Measurements from ENCODE around the gene ATP6V1E1.
"Not testable (repeated sequence)": the region's sequence is repeated elsewhere in the genome, so short reads cannot be mapped to it uniquely, and the experiment has no call there.

Gene ATP6V1E1

GRCh38 chr22:17628406-17629172, at the start of gene ATP6V1E1:
Gene ATP6V1E1, minus strand, starts transcription at chr22:17628749. Its CDS starts 114 bp downstream, at chr22:17628635.
- peak; percentile 94 for DNase-seq (ENCODE audit: low read depth)

- no peak for DNase-seq (ENCODE audit: low read depth)
These were observed 47.0 kb upstream of the ATP6V1E1 start for GRCh38 chr22:17675584-17675983.

DNA sequence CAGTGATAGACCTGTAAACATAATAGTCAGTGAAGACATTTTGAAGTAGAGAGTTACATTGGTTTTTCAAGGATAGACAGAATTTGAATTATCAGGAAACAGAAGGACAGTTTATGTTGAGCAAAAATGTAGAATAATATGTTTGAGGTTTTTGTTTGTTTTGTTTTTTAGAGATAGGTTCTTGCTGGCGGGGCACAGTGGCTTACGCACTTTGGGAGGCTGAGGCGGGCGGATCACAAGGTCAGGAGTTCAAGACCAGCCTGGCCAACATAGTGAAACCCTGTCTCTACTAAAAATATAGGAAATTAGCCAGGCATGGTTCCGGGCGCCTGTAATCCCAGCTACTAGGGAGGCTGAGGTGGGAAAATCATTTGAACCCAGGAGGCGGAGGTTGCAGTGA, 45.6 kb upstream of the ATP6V1E1 start:
- DNase-seq (ENCODE audit: low read depth) = no peak

DNA sequence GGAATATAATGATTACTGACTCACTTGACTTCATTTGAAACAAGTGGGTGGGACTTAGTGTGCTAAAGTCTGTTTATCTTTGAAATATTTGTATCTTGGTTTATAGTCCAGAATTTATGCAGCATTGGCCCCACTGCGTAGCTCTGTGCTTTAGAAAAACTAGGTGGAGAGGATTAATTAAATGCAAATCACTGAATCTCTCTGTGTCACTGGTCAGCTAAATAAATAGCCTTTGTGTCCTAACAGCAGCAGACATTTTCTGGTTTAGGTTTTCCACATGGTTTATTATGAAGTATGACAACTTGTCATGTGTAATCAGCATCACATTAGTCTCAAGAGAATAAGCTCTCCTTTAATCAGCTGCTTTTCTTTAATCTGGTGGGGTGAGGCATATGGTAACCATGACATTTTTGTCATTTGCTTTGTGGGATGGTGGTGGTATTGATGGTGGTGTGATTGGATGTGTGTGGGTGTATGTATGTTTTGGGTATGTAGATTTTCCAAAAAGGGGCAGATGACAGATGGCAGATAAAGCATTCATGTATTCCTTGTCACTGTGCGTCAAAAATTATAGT, 44.0 kb upstream of the ATP6V1E1 start:
- DNase-seq (ENCODE audit: low read depth) = no peak

- DNase-seq (ENCODE audit: low read depth) = not testable (repeated sequence)
These were observed 43.1 kb upstream of the ATP6V1E1 start for GRCh38 chr22:17671521-17672092.

GRCh38 chr22:17665854-17666253, 37.3 kb upstream of the ATP6V1E1 start:
- no peak for DNase-seq (ENCODE audit: low read depth)

DNA sequence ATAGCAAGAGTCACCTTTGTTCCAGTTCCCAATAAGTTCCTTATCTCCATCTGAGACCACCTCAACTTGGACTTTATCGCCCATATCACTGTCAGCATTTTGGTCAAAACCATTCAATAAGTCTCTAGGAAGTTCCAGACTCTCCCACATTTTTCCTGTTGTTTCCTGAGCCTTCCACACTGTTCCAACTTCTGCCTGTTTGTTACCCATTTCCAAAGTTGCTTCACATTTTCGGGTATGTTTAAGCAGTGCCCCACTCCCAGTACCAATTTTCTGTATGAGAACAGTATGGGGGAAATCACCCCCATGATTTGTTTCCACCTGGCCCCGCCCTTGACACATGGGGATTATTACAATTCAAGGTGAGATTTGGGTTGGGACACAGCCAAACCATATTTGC, 36.7 kb upstream of the ATP6V1E1 start:
- DNase-seq (ENCODE audit: low read depth) = no peak

DNA sequence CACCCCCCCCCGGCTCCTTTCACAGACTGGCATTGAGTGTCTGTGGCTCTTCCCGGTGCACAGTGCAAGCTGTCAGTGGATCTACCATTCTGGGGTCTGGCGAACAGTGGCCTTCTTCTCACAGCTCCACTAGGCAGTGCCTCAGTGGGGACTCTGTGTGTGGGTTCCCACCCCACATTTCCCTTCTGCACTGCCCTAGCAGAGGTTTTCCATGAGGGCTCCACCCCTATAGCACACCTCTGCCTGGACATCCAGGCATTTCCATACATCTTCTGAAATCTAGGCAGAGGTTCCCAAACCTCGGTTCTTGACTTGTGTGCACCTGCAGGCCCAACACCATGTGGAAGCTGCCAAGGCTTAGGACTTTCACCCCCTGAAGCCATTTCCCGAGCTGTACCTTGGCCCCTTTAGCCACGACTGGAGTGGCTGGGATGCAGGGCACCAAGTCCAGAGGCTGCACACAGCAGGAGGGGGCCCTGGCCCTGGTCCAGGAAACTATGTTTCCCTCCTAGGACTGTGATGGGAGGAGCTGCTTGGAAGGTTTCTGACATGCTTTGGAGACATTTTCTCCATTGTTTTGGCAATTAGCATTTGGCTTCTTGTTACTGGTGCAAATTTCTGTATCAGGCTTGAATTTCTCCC, 36.0 kb upstream of the ATP6V1E1 start:
- no peak for DNase-seq (ENCODE audit: low read depth)

DNA sequence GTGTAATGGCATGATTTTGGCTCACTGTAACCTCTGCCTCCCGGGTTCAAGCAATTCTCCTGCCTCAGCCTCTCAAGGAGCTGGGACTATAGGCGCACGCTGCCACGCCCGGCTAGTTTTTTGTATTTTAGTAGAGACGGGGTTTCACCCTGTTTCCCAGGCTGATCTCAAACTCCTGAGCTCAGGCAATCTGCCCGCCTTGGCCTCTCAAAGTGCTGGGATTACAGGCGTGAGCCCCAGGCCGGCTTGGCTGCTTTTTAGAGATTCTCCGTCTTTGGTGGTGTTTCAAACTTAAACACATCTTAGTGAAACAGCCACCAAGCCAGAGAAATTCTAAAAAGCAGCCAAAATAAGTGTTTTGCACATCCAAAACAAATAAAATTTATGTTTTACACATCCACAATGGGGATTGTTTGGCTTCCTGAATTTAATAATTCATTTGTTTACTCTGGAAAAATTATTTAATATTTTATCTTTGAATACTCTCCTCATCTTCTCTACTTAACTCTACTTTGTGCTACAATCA, 28.4 kb upstream of the ATP6V1E1 start:
- no peak for DNase-seq (ENCODE audit: low read depth)

GRCh38 chr22:17655289-17655688, 26.7 kb upstream of the ATP6V1E1 start:
- no peak for DNase-seq (ENCODE audit: low read depth)

GRCh38 chr22:17648569-17648968, 20.0 kb upstream of the ATP6V1E1 start:
- DNase-seq (ENCODE audit: low read depth) = no peak

DNA sequence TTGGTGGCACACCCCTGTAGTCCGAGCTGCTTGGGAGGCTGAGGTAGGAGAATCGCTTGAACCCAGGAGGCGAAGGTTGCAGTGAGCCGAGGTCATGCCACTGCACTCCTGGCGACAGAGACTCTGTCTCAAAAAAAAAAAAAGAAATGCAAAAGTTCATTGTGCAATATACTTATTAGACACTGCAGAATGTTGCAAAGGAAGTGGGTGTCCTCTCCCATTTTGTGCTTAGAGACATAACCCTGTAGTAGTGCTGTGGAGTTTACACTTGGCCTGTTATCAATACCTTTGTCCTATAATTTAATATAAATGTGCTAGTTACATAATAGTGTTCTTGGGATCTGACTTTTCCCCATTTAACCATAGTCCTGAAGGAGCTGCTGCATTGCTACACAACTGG, 19.4 kb upstream of the ATP6V1E1 start:
- DNase-seq (ENCODE audit: low read depth) = no peak

GRCh38 chr22:17647452-17647851, 18.9 kb upstream of the ATP6V1E1 start:
- no peak for DNase-seq (ENCODE audit: low read depth)

- DNase-seq (ENCODE audit: low read depth) = not testable (repeated sequence)
These were observed 13.8 kb upstream of the ATP6V1E1 start for GRCh38 chr22:17642357-17642756.

DNA sequence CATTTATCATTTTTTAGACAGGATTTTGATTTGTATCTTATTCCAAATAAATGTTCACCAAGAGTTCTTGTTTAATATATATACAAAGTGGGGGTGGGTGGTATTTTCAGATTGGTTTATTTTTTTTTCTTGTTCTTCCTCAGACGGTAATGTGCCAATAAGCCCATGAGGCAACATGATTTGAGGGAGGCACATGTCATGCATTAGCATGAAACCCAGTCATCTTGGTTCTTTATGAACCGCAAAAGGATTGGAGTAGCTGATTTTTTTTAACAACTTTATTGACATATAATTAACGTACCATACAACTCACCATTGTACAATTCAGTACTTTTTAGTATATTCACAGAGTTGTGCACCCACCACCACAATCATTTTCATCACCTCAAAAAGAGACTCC, 12.7 kb upstream of the ATP6V1E1 start:
- DNase-seq (ENCODE audit: low read depth) = no peak

DNA sequence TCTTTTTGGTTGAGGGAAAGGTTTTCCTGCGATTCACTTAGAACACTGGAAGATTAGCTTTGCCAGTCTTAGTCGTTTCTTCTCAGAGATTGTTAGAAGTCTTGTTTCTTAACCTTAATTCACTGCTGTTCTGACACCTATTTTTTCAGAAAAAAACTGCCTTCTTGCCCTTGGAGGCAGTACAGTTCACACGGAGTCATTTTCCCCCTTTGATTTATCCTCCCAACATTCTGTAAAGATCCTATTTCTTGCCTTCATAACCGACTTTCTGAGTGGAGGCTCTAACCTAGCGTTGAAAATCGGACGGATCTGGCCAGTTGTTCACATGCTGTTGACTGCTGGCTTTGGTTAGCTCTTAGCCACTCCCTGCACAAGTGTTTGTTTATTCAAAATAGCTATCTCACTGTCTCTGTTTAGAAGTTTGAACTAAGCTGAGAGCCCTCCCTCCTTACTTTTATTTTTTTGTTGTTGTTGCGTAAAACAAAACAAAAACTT, 10.7 kb upstream of the ATP6V1E1 start:
- DNase-seq (ENCODE audit: low read depth) = no peak

GRCh38 chr22:17638432-17639246, 10.1 kb upstream of the ATP6V1E1 start, which contains the start of gene BCL2L13:
Gene BCL2L13, plus strand, starts transcription at chr22:17638757. Its CDS starts 16,955 bp downstream, at chr22:17655712.
- DNase-seq (ENCODE audit: low read depth) = peak; percentile 72

GRCh38 chr22:17638182-17638431, 9.6 kb upstream of the ATP6V1E1 start:
- no peak for DNase-seq (ENCODE audit: low read depth)

DNA sequence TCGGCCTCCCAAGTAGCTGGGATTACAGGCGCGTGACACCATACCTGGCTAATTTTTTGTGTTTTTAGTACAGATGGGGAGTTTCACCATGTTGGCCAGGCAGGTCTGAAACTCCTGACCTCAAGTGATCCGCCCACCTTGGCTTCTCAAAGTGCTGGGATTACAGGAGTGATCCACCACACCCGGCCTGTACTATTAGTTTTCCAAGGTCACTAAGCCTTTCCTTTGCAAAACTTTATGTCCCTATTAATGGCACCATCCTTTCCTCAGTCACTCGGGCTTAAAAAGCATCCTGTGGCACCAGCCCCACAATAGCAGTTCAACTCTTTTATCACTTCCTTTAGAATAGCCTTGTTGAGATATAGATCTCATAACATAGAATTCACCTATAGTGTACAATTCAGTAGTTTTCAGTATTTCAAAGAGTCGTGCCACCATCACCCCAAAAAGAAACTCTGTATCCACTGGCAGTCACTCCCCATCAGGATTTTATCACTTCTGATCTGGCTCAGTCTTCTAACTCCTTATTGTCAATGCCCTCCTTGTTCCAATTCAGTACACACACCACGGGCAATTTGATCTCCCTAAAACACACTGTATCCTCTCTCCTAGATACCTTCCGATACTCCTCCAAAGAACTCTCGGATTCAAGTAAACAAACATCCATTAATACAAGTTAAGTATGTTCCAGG, 9.1 kb upstream of the ATP6V1E1 start:
- DNase-seq (ENCODE audit: low read depth) = no peak

DNA sequence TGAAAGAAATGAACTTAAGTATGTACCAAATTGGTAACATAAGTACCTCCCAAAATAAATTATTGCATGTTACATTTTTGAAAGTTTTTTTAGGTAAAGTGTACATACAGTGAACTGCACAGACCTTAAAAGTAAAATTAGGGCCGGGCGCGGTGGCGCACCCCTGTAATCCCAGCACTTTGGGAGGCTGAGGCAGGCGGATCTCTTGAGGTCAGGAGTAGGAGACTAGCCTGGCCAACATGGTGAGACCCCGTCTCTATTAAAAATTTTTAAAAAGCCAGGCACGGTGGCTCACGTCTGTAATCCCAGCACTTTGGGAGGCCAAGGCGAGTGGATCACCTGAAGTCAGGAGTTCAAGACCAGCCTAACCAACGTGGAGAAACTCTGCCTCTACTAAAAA, 8.3 kb upstream of the ATP6V1E1 start:
- not testable (repeated sequence) for DNase-seq (ENCODE audit: low read depth)

- DNase-seq (ENCODE audit: low read depth) = no peak
These were observed 6.1 kb upstream of the ATP6V1E1 start for GRCh38 chr22:17634696-17635095.

All from stimulated activated CD8-positive, alpha-beta memory T cell treated with anti-CD3 and anti-CD28 coated beads, Interleukin-15, amount 100 ng/mL, for 1 hour (primary cell).